Endothelial cell (in vitro differentiated cells): ENCODE data around the gene CIAO3. TPM values are rescaled to one million over a fixed set of nuclear protein-coding genes. Genes with fewer than 3 reads are reported as not detected.

Source experiments
- DNase-seq: peaks from one replicate; pipeline ENCODE4 v3.0.0; 2021; ENCODE audit warnings: low spot score
- H3K27ac Mint-ChIP-seq: one replicate; pipeline ENCODE4 v1.8.0; 2021; ENCODE audit warnings: mixed read lengths, inconsistent platforms; ENCODE audit not compliant: unreplicated experiment
- H3K27me3 Mint-ChIP-seq: one replicate; pipeline ENCODE4 v1.8.0; 2021; ENCODE audit warnings: mild to moderate bottlenecking, moderate library complexity, mixed read lengths, inconsistent platforms; ENCODE audit not compliant: unreplicated experiment
- H3K36me3 Mint-ChIP-seq: one replicate; pipeline ENCODE4 v1.8.0; 2021; ENCODE audit warnings: mild to moderate bottlenecking, low read depth, mixed read lengths, inconsistent platforms; ENCODE audit not compliant: unreplicated experiment
- H3K4me1 Mint-ChIP-seq: one replicate; pipeline ENCODE4 v1.8.0; 2021; ENCODE audit warnings: mild to moderate bottlenecking, mixed read lengths, inconsistent platforms; ENCODE audit not compliant: unreplicated experiment
- H3K4me3 Mint-ChIP-seq: one replicate; pipeline ENCODE4 v1.8.0; 2021; ENCODE audit warnings: mild to moderate bottlenecking, mixed read lengths, inconsistent platforms; ENCODE audit not compliant: unreplicated experiment
- H3K9me3 Mint-ChIP-seq: one replicate; pipeline ENCODE4 v1.8.0; 2021; ENCODE audit warnings: mixed read lengths, inconsistent platforms; ENCODE audit not compliant: unreplicated experiment
- CTCF ChIP-seq: fragments of 200-600 bp; sonication (generic); IDR thresholded peaks from one replicate; pipeline ENCODE4 v1.5.0; 2021; ENCODE audit warnings: antibody characterized with exemption; ENCODE audit not compliant: unreplicated experiment
- total RNA-seq: library from RNA; stranded (reverse); fragmentation: NEBNext Ultra II Directional; extraction: Animal tissue kit (Norgen Biotek cat#: 25700); gene quantifications from one replicate; pipeline ENCODE4 v1.2.1, GENCODE V29; 2021; ENCODE audit not compliant: unreplicated experiment

The CIAO3 gene
- total RNA-seq, 1 donor from 2014 or later, result 51.0 TPM

- Mint-ChIP-seq H3K9me3 (no peaks in the 10 kb centered on the region), H3K36me3 (peaks cover 5% of the 10 kb centered on the region), H3K4me1 (peaks cover 6% of the 10 kb centered on the region), H3K27me3 (peaks cover 14% of the 10 kb centered on the region), H3K27ac (peak overlapping the region; percentile 80), H3K4me3 (peak overlapping the region; percentile 87)
- no peak for TF ChIP-seq CTCF
- no peak for DNase-seq
These were observed 58.1 kb downstream of the CIAO3 start for GRCh38 chr16:682493-683395.

GRCh38 chr16:681746-682427, 58.9 kb downstream of the CIAO3 start:
- Mint-ChIP-seq H3K4me1 (peaks cover 6% of the 10 kb centered on the region), H3K9me3 (no peaks in the 10 kb centered on the region), H3K4me3 (peak overlapping the region; percentile 87), H3K27ac (no peak overlapping the region), H3K36me3 (peaks cover 5% of the 10 kb centered on the region), H3K27me3 (peaks cover 15% of the 10 kb centered on the region)
- TF ChIP-seq CTCF, result no peak
- DNase-seq, result no peak

GRCh38 chr16:680967-681745, 59.6 kb downstream of the CIAO3 start:
- Mint-ChIP-seq H3K36me3 (peaks cover 5% of the 10 kb centered on the region), H3K4me3 (peak overlapping the region; percentile 85), H3K27me3 (peaks cover 18% of the 10 kb centered on the region), H3K9me3 (no peaks in the 10 kb centered on the region), H3K4me1 (peaks cover 6% of the 10 kb centered on the region), H3K27ac (no peak overlapping the region)
- DNase-seq, result no peak
- TF ChIP-seq CTCF, result no peak

- peaks cover 16% of the 10 kb centered on the region for H3K27me3 Mint-ChIP-seq
- no peaks in the 10 kb centered on the region for H3K9me3 Mint-ChIP-seq
- H3K4me3 Mint-ChIP-seq, result peak overlapping the region; percentile 85
- peaks cover 6% of the 10 kb centered on the region for H3K4me1 Mint-ChIP-seq
- no peak overlapping the region for H3K27ac Mint-ChIP-seq
- no peak for DNase-seq
- no peak for TF ChIP-seq CTCF
- H3K36me3 Mint-ChIP-seq, result peaks cover 5% of the 10 kb centered on the region
These were observed 60.2 kb downstream of the CIAO3 start for GRCh38 chr16:680625-680945.
